Smooth muscle cell (in vitro differentiated cells): ENCODE measurements around the gene GNAO1. TPM values are rescaled to one million over a fixed set of nuclear protein-coding genes. Genes with fewer than 3 reads are reported as not detected.

Experiments
- DNase-seq: peaks from one replicate; lab custom pipeline; 2025; ENCODE audit not compliant: unreplicated experiment; lab: John Stamatoyannopoulos, UW
- H2AFZ ChIP-seq: fragments of 200-600 bp; sonication (generic); 2 replicates; pipeline ENCODE4 v1.6.0; 2016; ENCODE audit warnings: antibody characterized with exemption, low read depth, mild to moderate bottlenecking
- H3F3A ChIP-seq: fragments of 200-600 bp; sonication (generic); 2 replicates; pipeline ENCODE4 v1.6.0; 2017; ENCODE audit warnings: antibody characterized with exemption, low read depth
- H3K27ac ChIP-seq: fragments of 200-600 bp; sonication (generic); 2 replicates; pipeline ENCODE4 v1.5.1; 2016; ENCODE audit warnings: low read depth, mild to moderate bottlenecking
- H3K27me3 ChIP-seq: fragments of 200-600 bp; sonication (generic); 2 replicates; pipeline ENCODE4 v1.6.1; 2016; ENCODE audit warnings: low read depth, mild to moderate bottlenecking
- H3K36me3 ChIP-seq: fragments of 200-600 bp; sonication (generic); 2 replicates; pipeline ENCODE4 v1.5.1; 2016; ENCODE audit warnings: low read depth
- H3K4me1 ChIP-seq: fragments of 200-600 bp; sonication (generic); 2 replicates; pipeline ENCODE4 v1.5.1; 2016; ENCODE audit warnings: low read depth
- H3K4me2 ChIP-seq: fragments of 200-600 bp; sonication (generic); 2 replicates; pipeline ENCODE4 v1.6.0; 2016; ENCODE audit warnings: mild to moderate bottlenecking
- H3K4me3 ChIP-seq: fragments of 200-600 bp; sonication (generic); 2 replicates; pipeline ENCODE4 v1.5.1; 2016; ENCODE audit warnings: mild to moderate bottlenecking
- H3K79me2 ChIP-seq: fragments of 200-600 bp; sonication (generic); 2 replicates; pipeline ENCODE4 v1.6.0; 2016; ENCODE audit warnings: low read depth, mild to moderate bottlenecking
- H3K9ac ChIP-seq: fragments of 200-600 bp; sonication (generic); 2 replicates; pipeline ENCODE4 v1.6.0; 2016; ENCODE audit warnings: low read depth
- H3K9me3 ChIP-seq: fragments of 200-600 bp; sonication (generic); replicated peaks from 2 replicates; pipeline ENCODE4 v1.5.1; 2016; ENCODE audit warnings: low read depth
- H4K20me1 ChIP-seq: fragments of 200-600 bp; sonication (generic); 2 replicates; pipeline ENCODE4 v1.6.0; 2016; ENCODE audit warnings: low read depth
- WGBS: methylation state at CpG from one replicate; pipeline ENCODE4 v1.1.7; 2016; ENCODE audit warnings: low lambda C conversion rate; 5-methylcytosine and 5-hydroxymethylcytosine counted together
- polyA plus RNA-seq: library from polyadenylated mRNA; unstranded; fragments of >200 nt; fragmentation: Nextera tagmentation; extraction: Ambion mirVana; gene quantifications from 2 replicates; pipeline ENCODE4 v1.2.1, GENCODE V29; 2016
- total RNA-seq: library from RNA; depleted of rRNA; stranded (reverse); fragments of >200 nt; gene quantifications from 2 replicates; pipeline ENCODE4 v1.2.3, GENCODE V29; 2014
- TF ChIP-seq, protein P1 (sequence below): fragments of 200-600 bp; sonication (generic); IDR thresholded peaks from 2 replicates; pipeline ENCODE4 v1.5.1; 2017; ENCODE audit warnings: borderline replicate concordance, mild to moderate bottlenecking, antibody characterized with exemption; ENCODE audit not compliant: insufficient read depth, poor library complexity, severe bottlenecking

GNAO1 gene
- total and polyA plus RNA-seq, 2 experiments from 2014 or later: 1.7 to 3.7 TPM

DNA sequence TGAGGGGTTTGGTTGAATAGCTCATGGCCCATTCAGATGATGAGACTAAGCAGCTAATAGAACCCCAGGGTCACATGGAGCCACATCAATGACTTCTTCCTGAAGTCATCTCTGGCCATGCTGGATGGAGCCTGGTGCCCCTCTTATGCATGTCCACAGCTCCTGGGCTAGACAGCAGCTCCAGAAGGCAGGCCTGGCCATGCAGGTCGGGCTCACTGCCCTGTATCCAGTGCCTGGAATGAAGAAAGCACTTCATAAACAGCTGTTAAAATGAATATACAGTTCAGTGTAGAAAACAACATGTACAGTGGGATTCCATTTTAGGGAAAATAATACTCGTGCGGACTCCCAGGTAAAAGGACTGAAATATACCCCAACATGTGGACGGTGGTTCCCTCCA lies 73.9 kb downstream of the GNAO1 start:
- TF ChIP-seq, protein P1, sequence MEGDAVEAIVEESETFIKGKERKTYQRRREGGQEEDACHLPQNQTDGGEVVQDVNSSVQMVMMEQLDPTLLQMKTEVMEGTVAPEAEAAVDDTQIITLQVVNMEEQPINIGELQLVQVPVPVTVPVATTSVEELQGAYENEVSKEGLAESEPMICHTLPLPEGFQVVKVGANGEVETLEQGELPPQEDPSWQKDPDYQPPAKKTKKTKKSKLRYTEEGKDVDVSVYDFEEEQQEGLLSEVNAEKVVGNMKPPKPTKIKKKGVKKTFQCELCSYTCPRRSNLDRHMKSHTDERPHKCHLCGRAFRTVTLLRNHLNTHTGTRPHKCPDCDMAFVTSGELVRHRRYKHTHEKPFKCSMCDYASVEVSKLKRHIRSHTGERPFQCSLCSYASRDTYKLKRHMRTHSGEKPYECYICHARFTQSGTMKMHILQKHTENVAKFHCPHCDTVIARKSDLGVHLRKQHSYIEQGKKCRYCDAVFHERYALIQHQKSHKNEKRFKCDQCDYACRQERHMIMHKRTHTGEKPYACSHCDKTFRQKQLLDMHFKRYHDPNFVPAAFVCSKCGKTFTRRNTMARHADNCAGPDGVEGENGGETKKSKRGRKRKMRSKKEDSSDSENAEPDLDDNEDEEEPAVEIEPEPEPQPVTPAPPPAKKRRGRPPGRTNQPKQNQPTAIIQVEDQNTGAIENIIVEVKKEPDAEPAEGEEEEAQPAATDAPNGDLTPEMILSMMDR: no peak
- H3K27ac ChIP-seq: no peak overlapping the region
- no peaks in the 10 kb centered on the region for H4K20me1 ChIP-seq
- H3K4me1 ChIP-seq: no peaks in the 10 kb centered on the region
- WGBS: 94% methylated on average over 4 of the region's 4 CpGs
- H3K4me3 ChIP-seq: no peak overlapping the region
- no peaks in the 10 kb centered on the region for H3K36me3 ChIP-seq
- no peak overlapping the region for H2AFZ ChIP-seq
- DNase-seq: no peak
- H3F3A ChIP-seq: no peaks in the 10 kb centered on the region
- H3K79me2 ChIP-seq: no peaks in the 10 kb centered on the region
- H3K9ac ChIP-seq: no peak overlapping the region
- no peaks in the 10 kb centered on the region for H3K9me3 ChIP-seq
- H3K4me2 ChIP-seq: no peak overlapping the region
- H3K27me3 ChIP-seq: no peaks in the 10 kb centered on the region

DNA sequence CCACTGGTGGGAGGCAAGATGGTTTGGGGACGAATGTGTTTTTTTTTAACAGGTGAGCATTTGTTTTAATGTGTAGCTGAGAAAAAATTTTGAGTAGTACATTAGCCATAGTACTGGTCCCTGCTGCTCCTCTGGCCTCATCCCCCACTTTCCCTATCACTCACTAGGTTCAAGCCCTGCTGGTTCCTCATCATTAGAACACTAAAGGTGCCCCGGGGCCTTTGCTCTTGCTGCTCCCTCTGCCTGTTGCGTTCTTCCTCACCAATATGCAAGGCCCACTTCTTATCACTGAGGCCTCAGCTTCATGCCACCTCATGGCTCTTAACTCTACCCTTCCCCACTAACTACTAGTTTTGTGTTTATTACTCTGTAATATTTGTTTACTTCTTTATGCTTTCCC lies 74.5 kb downstream of the GNAO1 start:
- Histone ChIP-seq H3K27ac (no peak overlapping the region), H3K4me2 (no peak overlapping the region), H3K9me3 (no peaks in the 10 kb centered on the region), H3K36me3 (no peaks in the 10 kb centered on the region), H3F3A (no peaks in the 10 kb centered on the region), H3K9ac (no peak overlapping the region), H3K27me3 (no peaks in the 10 kb centered on the region), H3K79me2 (no peaks in the 10 kb centered on the region), H4K20me1 (no peaks in the 10 kb centered on the region), H2AFZ (no peak overlapping the region), H3K4me3 (no peak overlapping the region), H3K4me1 (no peaks in the 10 kb centered on the region)
- 92% methylated on average over 3 of the region's 3 CpGs for WGBS
- TF ChIP-seq, protein P1: no peak
- DNase-seq: no peak

DNA sequence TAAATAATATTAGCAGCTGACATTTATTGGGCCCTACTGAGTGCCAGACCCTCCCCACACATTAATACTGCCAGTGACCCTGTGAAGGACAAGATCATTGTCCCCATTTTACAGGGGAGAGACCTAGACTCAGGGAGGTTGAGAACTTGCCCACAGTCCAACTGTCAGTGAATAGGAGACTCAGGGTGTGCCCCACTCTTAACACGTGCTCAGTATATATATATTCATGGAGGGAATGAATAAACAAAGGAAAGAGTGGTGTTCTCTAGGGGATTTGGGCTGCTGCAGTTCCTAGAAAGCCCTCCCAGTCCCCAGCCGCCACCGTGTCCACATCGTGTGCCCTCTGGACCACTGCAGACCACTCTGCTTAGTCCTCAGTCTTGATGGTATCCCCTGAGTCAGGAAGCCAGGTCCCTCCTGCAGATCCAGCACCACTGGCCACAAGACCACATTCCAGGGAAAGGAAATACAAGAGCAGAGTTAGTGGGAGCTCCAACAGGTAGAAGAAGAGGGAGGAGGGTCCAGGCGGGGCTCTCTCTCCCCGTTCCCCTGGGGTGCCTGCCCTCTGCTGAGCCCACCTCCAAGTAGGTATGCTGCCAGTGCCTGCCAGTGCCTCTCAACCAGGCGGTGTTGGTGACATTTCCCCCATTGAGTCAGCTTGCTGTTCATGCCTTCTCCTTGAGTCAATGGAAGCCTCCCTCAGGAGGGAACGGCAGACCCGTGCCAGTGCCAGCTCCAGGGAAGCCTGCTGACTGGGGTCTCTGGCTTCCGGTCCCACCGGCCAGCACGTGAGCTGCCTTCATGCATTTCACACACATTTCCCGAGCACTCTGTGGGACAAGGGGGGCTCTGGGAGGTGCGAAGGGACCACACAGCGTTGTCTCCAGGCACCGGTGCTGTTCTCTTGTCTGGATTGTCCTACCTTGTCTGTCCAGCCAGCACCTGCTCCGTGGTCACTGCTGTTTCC lies 75.6 kb downstream of the GNAO1 start:
- DNase-seq: no peak
- Histone ChIP-seq H3K4me2 (no peak overlapping the region), H3F3A (no peaks in the 10 kb centered on the region), H4K20me1 (no peaks in the 10 kb centered on the region), H3K36me3 (no peaks in the 10 kb centered on the region), H3K27ac (no peak overlapping the region), H3K9me3 (no peaks in the 10 kb centered on the region), H3K9ac (no peak overlapping the region), H3K27me3 (no peaks in the 10 kb centered on the region), H3K4me1 (no peaks in the 10 kb centered on the region), H3K4me3 (no peak overlapping the region), H3K79me2 (no peaks in the 10 kb centered on the region), H2AFZ (no peak overlapping the region)
- TF ChIP-seq, protein P1: no peak
- WGBS: 93% methylated on average over 17 of the region's 17 CpGs

DNA sequence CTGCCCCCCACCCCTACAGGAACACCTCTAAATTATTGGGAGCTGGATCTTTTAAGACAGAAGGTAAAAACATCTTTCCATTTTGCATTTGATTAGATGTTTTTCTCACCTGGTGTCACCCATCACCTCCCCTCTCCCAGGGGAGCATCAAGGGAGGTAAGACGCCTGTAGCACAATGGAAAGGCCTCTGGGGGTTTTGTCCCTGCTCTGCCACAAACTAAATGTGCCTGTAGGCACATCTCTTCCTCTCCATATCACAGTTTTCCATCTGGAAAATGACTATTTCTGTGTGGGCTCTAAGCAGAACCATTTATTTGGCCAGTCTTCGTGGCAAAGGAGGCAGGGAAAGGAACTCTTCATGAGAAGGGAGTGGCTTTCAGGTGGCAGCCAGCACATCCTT lies 76.6 kb downstream of the GNAO1 start:
- H3K27ac ChIP-seq: no peak overlapping the region
- no peaks in the 10 kb centered on the region for H3K79me2 ChIP-seq
- no peaks in the 10 kb centered on the region for H3K4me1 ChIP-seq
- H3K9ac ChIP-seq: no peak overlapping the region
- no peak for DNase-seq
- H2AFZ ChIP-seq: no peak overlapping the region
- no peaks in the 10 kb centered on the region for H3F3A ChIP-seq
- 71% methylated on average over 2 of the region's 2 CpGs for WGBS
- TF ChIP-seq, protein P1: no peak
- H3K4me2 ChIP-seq: no peak overlapping the region
- no peak overlapping the region for H3K4me3 ChIP-seq
- H4K20me1 ChIP-seq: no peaks in the 10 kb centered on the region
- H3K9me3 ChIP-seq: no peaks in the 10 kb centered on the region
- H3K27me3 ChIP-seq: no peaks in the 10 kb centered on the region
- no peaks in the 10 kb centered on the region for H3K36me3 ChIP-seq
